Measurements from ENCODE around the gene BLTP2.
"Not testable (repeated sequence)": the region's sequence is repeated elsewhere in the genome, so short reads cannot be mapped to it uniquely, and the experiment has no call there.

Gene BLTP2

GRCh38 chr17:28645576-28645939 lies 600 bp upstream of the BLTP2 start:
- DNase-seq: no peak

- DNase-seq: peak; percentile 33 to 53
Observed at GRCh38 chr17:28643983-28644786, 773 bp downstream of the BLTP2 start.

- no peak for DNase-seq
Observed at GRCh38 chr17:28641579-28641978, 3.4 kb downstream of the BLTP2 start.

- no peak for DNase-seq
Observed at GRCh38 chr17:28635506-28635905, 9.5 kb downstream of the BLTP2 start.

- DNase-seq: no peak
Observed at GRCh38 chr17:28634206-28634865, 10.6 kb downstream of the BLTP2 start.

- no peak for DNase-seq
Observed at GRCh38 chr17:28626818-28627217, 18.1 kb downstream of the BLTP2 start.

GRCh38 chr17:28624148-28624547 lies 20.8 kb downstream of the BLTP2 start:
- no peak for DNase-seq

- no peak for DNase-seq
Observed at GRCh38 chr17:28623696-28624095, 21.3 kb downstream of the BLTP2 start.

- no peak for DNase-seq
Observed at GRCh38 chr17:28622186-28622585, 22.8 kb downstream of the BLTP2 start.

GRCh38 chr17:28620010-28620409 lies 24.9 kb downstream of the BLTP2 start:
- no peak for DNase-seq

- DNase-seq: no peak
Observed at GRCh38 chr17:28618464-28618863, 26.5 kb downstream of the BLTP2 start.

GRCh38 chr17:28616281-28616680 lies 28.7 kb downstream of the BLTP2 start:
- no peak for DNase-seq

- no peak for DNase-seq
Observed at GRCh38 chr17:28615260-28615940, 29.6 kb downstream of the BLTP2 start.

- no peak for DNase-seq
Observed at GRCh38 chr17:28613931-28614381, 31.0 kb downstream of the BLTP2 start, which contains the start of gene RSKR. TSS of gene RSKR (minus strand) at chr17:28614185. CDS start at chr17:28614161, 24 bp downstream.

- peak; percentile 32 to 50 for DNase-seq
Observed at GRCh38 chr17:28612936-28613872, 31.8 kb downstream of the BLTP2 start.

- DNase-seq: no peak
Observed at GRCh38 chr17:28612531-28612930, 32.4 kb downstream of the BLTP2 start.

GRCh38 chr17:28610376-28610775 lies 34.6 kb downstream of the BLTP2 start:
- no peak for DNase-seq

- DNase-seq: not testable (repeated sequence)
Observed at GRCh38 chr17:28604031-28604430, 40.9 kb downstream of the BLTP2 start.

GRCh38 chr17:28599311-28600184 lies 45.4 kb downstream of the BLTP2 start:
- DNase-seq: peak; percentile 64 to 72

GRCh38 chr17:28598799-28599310 lies 46.1 kb downstream of the BLTP2 start, which contains the start of gene SPAG5:
TSS of gene SPAG5 (minus strand) at chr17:28599025. CDS start at chr17:28598946, 79 bp downstream.
- peak; percentile 95 for DNase-seq

GRCh38 chr17:28598389-28598788 lies 46.6 kb downstream of the BLTP2 start:
- DNase-seq: no peak

Data from CD4-positive, alpha-beta T cell treated with Interleukin-4 for 1 hour (primary cell).